Neural progenitor cell (in vitro differentiated cells): Measurements from ENCODE around the gene BTBD6. TPM values are rescaled to one million over a fixed set of nuclear protein-coding genes. Genes with fewer than 3 reads are reported as not detected.

Experiments used
- DNase-seq: peaks from one replicate; pipeline ENCODE4 v3.0.0-alpha.2; 2016; ENCODE audit warnings: low spot score
- H2AFZ ChIP-seq: fragments of 200-600 bp; sonication (generic); replicated peaks from 2 replicates; pipeline ENCODE4 v1.6.1; 2016; ENCODE audit warnings: antibody characterized with exemption
- H3F3A ChIP-seq: fragments of 200-600 bp; sonication (generic); 2 replicates; pipeline ENCODE4 v1.6.1; 2016; ENCODE audit warnings: antibody characterized with exemption, low read depth
- H3K27ac ChIP-seq: fragments of 200-600 bp; sonication (generic); 2 replicates; pipeline ENCODE4 v1.5.1; 2016; ENCODE audit warnings: mild to moderate bottlenecking
- H3K27me3 ChIP-seq: fragments of 200-600 bp; sonication (generic); 2 replicates; pipeline ENCODE4 v1.6.1; 2016; ENCODE audit warnings: mild to moderate bottlenecking, moderate library complexity
- H3K36me3 ChIP-seq: fragments of 200-600 bp; sonication (generic); 2 replicates; pipeline ENCODE4 v1.5.1; 2016
- H3K4me1 ChIP-seq: fragments of 200-600 bp; sonication (generic); 2 replicates; pipeline ENCODE4 v1.6.1; 2016; ENCODE audit warnings: mixed run types
- H3K4me2 ChIP-seq: fragments of 200-600 bp; sonication (generic); 2 replicates; pipeline ENCODE4 v1.6.1; 2016
- H3K4me3 ChIP-seq: fragments of 200-600 bp; sonication (generic); 2 replicates; pipeline ENCODE4 v1.5.1; 2016
- H3K79me2 ChIP-seq: fragments of 200-600 bp; sonication (generic); 2 replicates; pipeline ENCODE4 v1.6.1; 2016; ENCODE audit warnings: low read depth
- H3K9ac ChIP-seq: fragments of 200-600 bp; sonication (generic); 2 replicates; pipeline ENCODE4 v1.6.1; 2016
- H3K9me3 ChIP-seq: fragments of 200-600 bp; sonication (generic); 2 replicates; pipeline ENCODE4 v1.5.1; 2016; ENCODE audit warnings: low read depth
- H4K20me1 ChIP-seq: fragments of 200-600 bp; sonication (generic); 2 replicates; pipeline ENCODE4 v1.6.1; 2016; ENCODE audit warnings: low read depth
- H3K27ac Mint-ChIP-seq: 3 replicates; pipeline ENCODE4 v1.8.0; 2021; ENCODE audit warnings: mixed read lengths
- H3K27me3 Mint-ChIP-seq: 2 replicates; pipeline ENCODE4 v1.8.0; 2022; ENCODE audit warnings: low read depth, mild to moderate bottlenecking, inconsistent platforms, moderate library complexity, mixed read lengths; ENCODE audit not compliant: insufficient read depth
- H3K36me3 Mint-ChIP-seq: 3 replicates; pipeline ENCODE4 v1.8.0; 2021; ENCODE audit warnings: mixed read lengths
- H3K4me1 Mint-ChIP-seq: 3 replicates; pipeline ENCODE4 v1.8.0; 2021; ENCODE audit warnings: mixed read lengths
- H3K4me3 Mint-ChIP-seq: 3 replicates; pipeline ENCODE4 v1.8.0; 2021; ENCODE audit warnings: mild to moderate bottlenecking, moderate library complexity, mixed read lengths
- H3K9me3 Mint-ChIP-seq: 3 replicates; pipeline ENCODE4 v1.8.0; 2020; ENCODE audit warnings: mixed read lengths
- CTCF ChIP-seq: fragments of 200-600 bp; sonication (generic); IDR thresholded peaks from 2 replicates; pipeline ENCODE4 v1.5.1; 2017; ENCODE audit warnings: antibody characterized with exemption, mild to moderate bottlenecking
- EZH2 ChIP-seq: fragments of 200-600 bp; sonication (generic); IDR thresholded peaks from 2 replicates; pipeline ENCODE4 v1.6.1; 2017; ENCODE audit warnings: antibody characterized with exemption, mild to moderate bottlenecking, moderate library complexity
- EZH2phosphoT487 ChIP-seq: fragments of 200-600 bp; sonication (generic); IDR thresholded peaks from 2 replicates; pipeline ENCODE4 v1.6.1; 2017; ENCODE audit warnings: antibody characterized with exemption
- total RNA-seq: library from RNA; depleted of rRNA; stranded (reverse); fragments of >200 nt; gene quantifications from 2 replicates; pipeline ENCODE4 v1.2.3, GENCODE V29; 2015; ENCODE audit warnings: low replicate concordance

BTBD6 gene
- total RNA-seq, 1 donor from 2014 or later = 9.0 TPM

GRCh38 chr14:105271224-105271890 is 23.0 kb downstream of the BTBD6 start:
- no peak for TF ChIP-seq EZH2phosphoT487
- TF ChIP-seq CTCF = no peak
- TF ChIP-seq EZH2 = no peak
- Histone ChIP-seq H3K4me3 (no peak overlapping the region), H3K4me2 (no peak overlapping the region), H3K9ac (no peak overlapping the region), H3K4me1 (no peaks in the 10 kb centered on the region), H3K27me3 (no peaks in the 10 kb centered on the region), H3K79me2 (no peaks in the 10 kb centered on the region), H3K27ac (no peak overlapping the region), H4K20me1 (peaks cover 8% of the 10 kb centered on the region), H2AFZ (no peak overlapping the region), H3K36me3 (no peaks in the 10 kb centered on the region), H3K9me3 (no peaks in the 10 kb centered on the region), H3F3A (no peaks in the 10 kb centered on the region)
- Mint-ChIP-seq H3K36me3 (peaks cover 2% of the 10 kb centered on the region), H3K27ac (no peak overlapping the region), H3K4me3 (no peak overlapping the region), H3K9me3 (no peaks in the 10 kb centered on the region), H3K4me1 (peaks cover 15% of the 10 kb centered on the region), H3K27me3 (peaks cover 3% of the 10 kb centered on the region)
- DNase-seq = no peak

- Histone ChIP-seq H3K4me3 (no peak overlapping the region), H3K9me3 (no peaks in the 10 kb centered on the region), H4K20me1 (peaks cover 8% of the 10 kb centered on the region), H3K27me3 (no peaks in the 10 kb centered on the region), H3K27ac (no peak overlapping the region), H3K9ac (no peak overlapping the region), H3K4me2 (no peak overlapping the region), H3F3A (no peaks in the 10 kb centered on the region), H3K36me3 (no peaks in the 10 kb centered on the region), H2AFZ (no peak overlapping the region), H3K4me1 (no peaks in the 10 kb centered on the region), H3K79me2 (no peaks in the 10 kb centered on the region)
- H3K36me3 Mint-ChIP-seq = peaks cover 2% of the 10 kb centered on the region
- no peak overlapping the region for H3K4me3 Mint-ChIP-seq
- peaks cover 3% of the 10 kb centered on the region for H3K27me3 Mint-ChIP-seq
- no peak for DNase-seq
- TF ChIP-seq EZH2phosphoT487 = no peak
- TF ChIP-seq EZH2 = no peak
- TF ChIP-seq CTCF = no peak
- H3K27ac Mint-ChIP-seq = no peak overlapping the region
- peaks cover 15% of the 10 kb centered on the region for H3K4me1 Mint-ChIP-seq
- H3K9me3 Mint-ChIP-seq = no peaks in the 10 kb centered on the region
These were observed 24.3 kb downstream of the BTBD6 start for GRCh38 chr14:105272623-105273022.

DNA sequence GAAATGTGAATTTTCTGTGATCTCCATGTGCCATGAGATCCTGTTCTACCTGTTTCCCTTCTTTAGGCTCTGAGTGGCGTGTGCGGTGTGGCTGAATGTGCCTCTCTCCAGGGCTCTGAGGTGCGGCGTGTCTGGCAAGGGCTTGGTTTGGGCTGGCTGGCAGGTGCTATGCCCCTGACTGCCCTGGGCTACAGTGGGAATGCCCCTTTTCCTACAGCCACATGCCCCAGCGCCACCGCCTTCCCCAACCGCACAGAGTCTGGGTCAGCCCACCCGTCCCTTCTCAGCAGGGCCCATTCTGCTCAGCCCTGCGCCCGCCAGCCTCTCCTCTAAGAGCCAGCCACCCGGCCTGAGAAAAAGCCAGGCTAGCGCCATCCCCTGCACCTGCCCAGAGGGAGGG is 24.7 kb downstream of the BTBD6 start:
- no peak for DNase-seq
- Histone ChIP-seq H3K4me2 (no peak overlapping the region), H3K9ac (no peak overlapping the region), H3K36me3 (no peaks in the 10 kb centered on the region), H3K27me3 (no peaks in the 10 kb centered on the region), H3K79me2 (no peaks in the 10 kb centered on the region), H3K4me1 (no peaks in the 10 kb centered on the region), H3K4me3 (no peak overlapping the region), H4K20me1 (peaks cover 8% of the 10 kb centered on the region), H3F3A (no peaks in the 10 kb centered on the region), H3K9me3 (no peaks in the 10 kb centered on the region), H3K27ac (no peak overlapping the region), H2AFZ (no peak overlapping the region)
- H3K9me3 Mint-ChIP-seq = no peaks in the 10 kb centered on the region
- peaks cover 3% of the 10 kb centered on the region for H3K27me3 Mint-ChIP-seq
- peaks cover 15% of the 10 kb centered on the region for H3K4me1 Mint-ChIP-seq
- no peak overlapping the region for H3K4me3 Mint-ChIP-seq
- peaks cover 2% of the 10 kb centered on the region for H3K36me3 Mint-ChIP-seq
- H3K27ac Mint-ChIP-seq = no peak overlapping the region
- no peak for TF ChIP-seq EZH2phosphoT487
- TF ChIP-seq EZH2 = no peak
- no peak for TF ChIP-seq CTCF
